Prostate gland (tissue), 2 donors: ENCODE measurements around the gene IPO11. TPM values are rescaled to one million over a fixed set of nuclear protein-coding genes. Genes with fewer than 3 reads are reported as not detected.

Source experiments
- DNase-seq: peaks from one replicate; pipeline ENCODE4 v3.0.0-alpha.2; 2019; ENCODE audit warnings: low spot score
- H3K27ac ChIP-seq, 2 donors: fragments of 200-600 bp; sonication (generic); 2 replicates each; pipeline ENCODE4 v1.5.1; 2017 to 2019
- H3K27me3 ChIP-seq: fragments of 200-600 bp; sonication (generic); replicated peaks from 2 replicates; pipeline ENCODE4 v1.5.1; 2019; ENCODE audit not compliant: insufficient read depth
- H3K36me3 ChIP-seq, 2 donors: fragments of 200-600 bp; sonication (generic); 1 replicate in 1 of 2; 2 replicates in 1 of 2; pipeline versions ENCODE4 v1.5.1 to v1.8.1; 2017 to 2019
- H3K4me1 ChIP-seq: fragments of 200-600 bp; sonication (generic); replicated peaks from 2 replicates; pipeline ENCODE4 v1.5.1; 2019
- H3K4me3 ChIP-seq, 2 donors: fragments of 200-600 bp; sonication (generic); 2 replicates each; pipeline ENCODE4 v1.5.1; 2017 to 2019
- H3K9me3 ChIP-seq: fragments of 200-600 bp; sonication (generic); 2 replicates; pipeline ENCODE4 v1.5.1; 2017
- POLR2A ChIP-seq: fragments of 450-650 bp; IDR thresholded peaks from one replicate; pipeline ENCODE4 v1.6.1; 2016; ENCODE audit warnings: antibody characterized with exemption, mild to moderate bottlenecking
- POLR2AphosphoS5 ChIP-seq: sonication (generic); formaldehyde crosslinking; IDR thresholded peaks from one replicate; pipeline ENCODE4 v1.6.1; 2017; ENCODE audit warnings: antibody characterized with exemption
- WGBS: methylation state at CpG from one replicate; pipeline ENCODE4 v1.1.5; 2018; 5-methylcytosine and 5-hydroxymethylcytosine counted together
- intact Hi-C: fragments of 100-400 bp; cut with DNase I; formaldehyde crosslinking; loops from one replicate; pipeline ENCODE4 v1.14.2; 2022
- total RNA-seq, 2 donors: library from RNA; depleted of rRNA; stranded (reverse); fragments of >200 nt; gene quantifications; one replicate each; pipeline ENCODE4 v1.1.0, GENCODE V29; 2016
- TF ChIP-seq, protein P1 (sequence below), 4 experiments: fragments of 200-600 bp in 2 of 4; fragments of 450-650 bp in 2 of 4; sonication (generic) in 2 of 4; IDR thresholded peaks; 1 replicate in 3 of 4; 2 replicates in 1 of 4; pipeline ENCODE4 v1.5.1; 2016 to 2019; ENCODE audit warnings: antibody characterized with exemption in 4 of 4, mild to moderate bottlenecking in 2 of 4, moderate library complexity in 2 of 4

IPO11 gene
- total RNA-seq, 2 donors from 2014 or later = 15.5 to 36.2 TPM

DNA sequence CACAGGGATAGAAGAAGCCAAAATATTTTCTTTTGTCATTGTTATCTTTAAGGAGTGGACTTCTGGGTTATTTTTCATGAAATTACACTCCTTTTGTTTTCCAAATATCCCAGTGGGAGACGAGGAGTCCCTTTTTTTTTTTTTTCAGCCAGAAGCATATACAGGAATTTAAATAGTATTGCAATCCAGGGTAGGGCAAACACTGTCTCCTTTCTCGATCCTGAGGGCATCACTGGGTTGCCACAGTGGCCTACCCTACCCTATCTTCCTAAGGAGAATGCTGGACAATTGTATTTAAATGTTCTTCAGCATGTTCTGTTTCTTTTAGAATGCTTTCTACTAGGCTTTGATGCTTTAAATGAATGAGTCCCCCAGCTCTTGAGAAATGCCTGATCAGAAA is 214.0 kb downstream of the IPO11 start:
- no peaks in the 10 kb centered on the region for H3K36me3 ChIP-seq
- no peaks in the 10 kb centered on the region for H3K9me3 ChIP-seq
- H3K27ac ChIP-seq = no peak overlapping the region
- TF ChIP-seq, protein P1, sequence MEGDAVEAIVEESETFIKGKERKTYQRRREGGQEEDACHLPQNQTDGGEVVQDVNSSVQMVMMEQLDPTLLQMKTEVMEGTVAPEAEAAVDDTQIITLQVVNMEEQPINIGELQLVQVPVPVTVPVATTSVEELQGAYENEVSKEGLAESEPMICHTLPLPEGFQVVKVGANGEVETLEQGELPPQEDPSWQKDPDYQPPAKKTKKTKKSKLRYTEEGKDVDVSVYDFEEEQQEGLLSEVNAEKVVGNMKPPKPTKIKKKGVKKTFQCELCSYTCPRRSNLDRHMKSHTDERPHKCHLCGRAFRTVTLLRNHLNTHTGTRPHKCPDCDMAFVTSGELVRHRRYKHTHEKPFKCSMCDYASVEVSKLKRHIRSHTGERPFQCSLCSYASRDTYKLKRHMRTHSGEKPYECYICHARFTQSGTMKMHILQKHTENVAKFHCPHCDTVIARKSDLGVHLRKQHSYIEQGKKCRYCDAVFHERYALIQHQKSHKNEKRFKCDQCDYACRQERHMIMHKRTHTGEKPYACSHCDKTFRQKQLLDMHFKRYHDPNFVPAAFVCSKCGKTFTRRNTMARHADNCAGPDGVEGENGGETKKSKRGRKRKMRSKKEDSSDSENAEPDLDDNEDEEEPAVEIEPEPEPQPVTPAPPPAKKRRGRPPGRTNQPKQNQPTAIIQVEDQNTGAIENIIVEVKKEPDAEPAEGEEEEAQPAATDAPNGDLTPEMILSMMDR (IDR thresholded peaks at IDR 0.05) = no peak
- TF ChIP-seq POLR2A (no peak), POLR2AphosphoS5 (no peak)
- no peak for DNase-seq
- 79% methylated on average over 2 of the region's 2 CpGs for WGBS
- H3K4me3 ChIP-seq = no peak overlapping the region
- H3K27me3 ChIP-seq = no peaks in the 10 kb centered on the region
- no peaks in the 10 kb centered on the region for H3K4me1 ChIP-seq
- intact Hi-C loops = no loop called here

DNA sequence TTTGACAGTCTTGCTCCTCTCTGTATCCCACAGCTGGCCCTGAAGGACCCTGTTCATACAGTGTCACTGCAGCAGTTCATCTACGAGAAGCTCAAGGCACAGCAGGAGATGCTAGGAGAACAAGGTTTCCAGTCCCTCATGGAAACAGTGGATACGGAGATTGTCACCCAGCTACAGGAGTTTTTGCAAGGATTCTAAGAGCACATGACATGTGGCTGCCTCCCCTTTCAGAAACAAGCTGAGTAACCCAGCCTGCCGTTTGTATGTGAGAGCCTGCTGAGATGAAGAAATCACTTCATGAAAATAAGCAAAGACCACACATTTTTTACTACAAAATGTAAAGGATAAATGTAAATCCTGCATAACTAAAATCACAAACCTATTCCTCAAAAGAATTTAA is 214.6 kb downstream of the IPO11 start:
- no peak for DNase-seq
- no peak overlapping the region for H3K27ac ChIP-seq
- no peaks in the 10 kb centered on the region for H3K36me3 ChIP-seq
- TF ChIP-seq, protein P1 (IDR thresholded peaks at IDR 0.05) = no peak
- no peak for TF ChIP-seq POLR2AphosphoS5
- TF ChIP-seq POLR2A = no peak
- no peaks in the 10 kb centered on the region for H3K9me3 ChIP-seq
- intact Hi-C loops = no loop called here
- H3K4me3 ChIP-seq = no peak overlapping the region
- no peaks in the 10 kb centered on the region for H3K4me1 ChIP-seq
- no peaks in the 10 kb centered on the region for H3K27me3 ChIP-seq
- 64% methylated on average over 3 of the region's 3 CpGs for WGBS

DNA sequence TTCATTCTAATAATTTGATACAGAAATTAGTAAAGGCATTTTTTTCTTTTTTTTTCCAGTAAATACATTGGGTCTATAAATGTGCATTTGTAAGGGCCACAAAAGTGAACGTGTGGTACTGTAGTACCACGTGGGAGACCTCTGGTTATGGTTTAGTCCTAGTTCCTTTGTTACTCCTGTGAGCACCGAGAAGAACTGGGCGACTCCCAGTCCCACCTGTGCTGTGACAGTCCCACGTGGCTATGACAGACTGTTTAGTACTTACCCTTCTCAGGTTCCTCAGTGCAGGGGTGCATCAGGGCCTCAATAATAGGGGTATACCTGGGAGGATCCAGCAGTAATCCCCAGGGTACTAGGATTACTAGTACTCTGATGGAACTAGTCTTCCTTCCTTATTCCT is 215.3 kb downstream of the IPO11 start:
- no peak overlapping the region for H3K4me3 ChIP-seq
- 88% methylated on average over 5 of the region's 5 CpGs for WGBS
- H3K36me3 ChIP-seq = no peaks in the 10 kb centered on the region
- DNase-seq = no peak
- intact Hi-C loops = no loop called here
- H3K9me3 ChIP-seq = no peaks in the 10 kb centered on the region
- H3K4me1 ChIP-seq = no peaks in the 10 kb centered on the region
- no peaks in the 10 kb centered on the region for H3K27me3 ChIP-seq
- TF ChIP-seq POLR2AphosphoS5 (no peak), POLR2A (no peak)
- TF ChIP-seq, protein P1 (IDR thresholded peaks at IDR 0.05) = no peak
- H3K27ac ChIP-seq = no peak overlapping the region

DNA sequence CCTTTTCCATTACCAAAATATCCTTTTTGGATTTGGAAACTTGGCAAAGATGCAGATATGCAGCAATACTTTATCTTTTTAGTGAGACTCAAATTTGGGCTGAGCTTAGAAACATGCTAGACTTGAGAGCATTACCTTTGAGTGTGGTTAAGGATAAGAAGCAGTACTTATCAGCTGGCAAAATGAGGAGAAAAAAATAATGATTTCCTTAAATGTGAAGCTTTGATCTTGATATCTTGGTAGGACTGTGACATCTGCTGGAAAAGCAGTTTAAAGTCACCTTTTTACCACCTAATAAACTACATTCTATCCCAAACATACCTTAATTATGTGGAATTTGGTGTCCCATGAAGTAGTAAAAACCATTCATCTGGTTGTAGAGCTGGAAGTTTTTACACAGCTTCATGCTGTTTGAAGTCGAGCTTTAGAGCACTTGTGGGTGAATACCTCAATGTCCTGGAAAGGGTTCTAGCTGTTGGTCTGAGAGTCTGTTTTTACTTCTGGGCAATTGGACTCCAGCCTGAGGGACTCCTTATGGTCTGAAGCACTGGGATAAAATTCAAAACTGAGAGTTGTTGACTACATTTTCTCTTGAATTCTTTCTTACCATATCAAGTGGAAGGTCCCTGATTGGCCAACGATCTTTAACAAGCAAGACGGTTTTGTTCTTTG is 219.5 kb downstream of the IPO11 start:
- 30% methylated on average over 3 of the region's 3 CpGs for WGBS
- DNase-seq = no peak
- TF ChIP-seq POLR2AphosphoS5 (no peak), POLR2A (no peak)
- TF ChIP-seq, protein P1 (IDR thresholded peaks at IDR 0.05) = no peak
- H3K9me3 ChIP-seq = no peaks in the 10 kb centered on the region
- no peaks in the 10 kb centered on the region for H3K27me3 ChIP-seq
- no peaks in the 10 kb centered on the region for H3K36me3 ChIP-seq
- intact Hi-C loops = no loop called here
- no peak overlapping the region for H3K4me3 ChIP-seq
- H3K4me1 ChIP-seq = no peaks in the 10 kb centered on the region
- no peak overlapping the region for H3K27ac ChIP-seq

DNA sequence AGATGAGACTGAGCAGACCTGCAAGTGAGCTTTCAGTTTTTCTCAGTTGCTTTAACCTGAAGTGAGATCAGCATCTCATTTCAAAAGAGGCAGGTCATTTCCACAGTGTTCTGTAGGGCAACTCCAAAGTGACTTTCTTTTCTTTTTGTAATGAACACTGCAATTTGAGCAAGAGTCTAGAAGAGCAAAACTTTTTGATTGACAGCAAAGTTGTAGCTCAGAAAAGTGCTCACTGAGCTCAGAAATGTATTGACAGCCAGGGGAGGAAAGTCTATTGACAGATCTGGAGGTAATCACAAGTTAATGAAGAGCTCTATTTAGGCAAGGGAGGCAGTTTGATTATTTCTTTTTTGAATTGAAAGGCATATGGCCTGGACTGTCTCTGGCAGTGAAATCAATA is 220.7 kb downstream of the IPO11 start:
- no peak overlapping the region for H3K4me3 ChIP-seq
- no peaks in the 10 kb centered on the region for H3K4me1 ChIP-seq
- intact Hi-C loops = no loop called here
- no peaks in the 10 kb centered on the region for H3K9me3 ChIP-seq
- no peak overlapping the region for H3K27ac ChIP-seq
- TF ChIP-seq, protein P1 (IDR thresholded peaks at IDR 0.05) = no peak
- TF ChIP-seq POLR2A = no peak
- no peak for TF ChIP-seq POLR2AphosphoS5
- no peaks in the 10 kb centered on the region for H3K36me3 ChIP-seq
- H3K27me3 ChIP-seq = no peaks in the 10 kb centered on the region
- no peak for DNase-seq
